ENCODE data around the gene HMOX2. TPM values are rescaled to one million over a fixed set of nuclear protein-coding genes. Genes with fewer than 3 reads are reported as not detected.

HMOX2 gene
- total and polyA plus RNA-seq, 2 donors (not counting 3 experiments of a cell fraction or from before 2014, with no cell fraction given), result 80.7 to 86.3 TPM

GRCh38 chr16:4533490-4533889, 57.3 kb downstream of the HMOX2 start:
- Histone ChIP-seq H3K27ac (ENCODE audit: insufficient read depth, low read depth, low read length) (no peak overlapping the region), H3K4me2 (ENCODE audit: insufficient read depth, low read length) (no peak overlapping the region), H3K4me3 (replicated peaks in 1 of 3; ENCODE audit: insufficient read depth in 1 of 3, low read depth in 1 of 3, low read length in 3 of 3) (no peak overlapping the region), H3K79me2 (ENCODE audit: control insufficient read depth, insufficient read depth, low read length) (no peaks in the 10 kb centered on the region), H3K27me3 (ENCODE audit: control insufficient read depth in 2 of 2, insufficient read depth in 2 of 2, low read length in 2 of 2) (no peaks in the 10 kb centered on the region), H3K36me3 (ENCODE audit: control insufficient read depth in 2 of 2, extremely low read depth in 1 of 2, insufficient read depth in 2 of 2, low read length in 2 of 2) (peaks cover 0 to 6% of the 10 kb centered on the region in 2 experiments), H3K4me1 (ENCODE audit: control insufficient read depth, extremely low read depth, insufficient read depth, low read length) (peaks cover 4% of the 10 kb centered on the region), H2AFZ (ENCODE audit: low read depth, low read length) (no peak overlapping the region), H4K20me1 (replicated peaks; ENCODE audit: control insufficient read depth, extremely low read depth, insufficient read depth, low read length) (no peaks in the 10 kb centered on the region), H3K9me3 (replicated peaks; ENCODE audit: control insufficient read depth, insufficient read depth, low read length) (no peaks in the 10 kb centered on the region), H3K9me1 (replicated peaks; ENCODE audit: control insufficient read depth, extremely low read depth, insufficient read depth, low read length) (no peaks in the 10 kb centered on the region), H3K9ac (replicated peaks; ENCODE audit: extremely low read depth, insufficient read depth, low read length) (no peak overlapping the region)
- FAIRE-seq, result no peak
- dilution Hi-C loops (cut with MboI; ENCODE audit: extremely low pct_ligation_motif_present, low sequenced_read_pairs), result no loop called here
- TF ChIP-seq MAX (IDR thresholded peaks at IDR 0.05; ENCODE audit: insufficient read depth, insufficient read length) (no peak), FOS (IDR thresholded peaks at IDR 0.05; ENCODE audit: borderline replicate concordance, insufficient read depth, low read length) (no peak), POLR2A (IDR thresholded peaks at IDR 0.05; ENCODE audit: low read depth, low read length) (no peak), GATA2 (IDR thresholded peaks at IDR 0.05; ENCODE audit: insufficient read depth, insufficient read length, low read depth, low read length) (no peak), MYC (IDR thresholded peaks at IDR 0.05; ENCODE audit: low read depth, low read length) (no peak), CTCF (IDR thresholded peaks at IDR 0.05; ENCODE audit: extremely low read depth in 1 of 2, insufficient read depth in 1 of 2, low read depth in 1 of 2, low read length in 2 of 2) (no peak), JUN (IDR thresholded peaks at IDR 0.05; ENCODE audit: borderline replicate concordance, insufficient read depth, insufficient read length, low read depth) (no peak), EZH2 (IDR thresholded peaks at IDR 0.05; ENCODE audit: borderline replicate concordance, low read depth, low read length, severe bottlenecking) (no peak), POLR2AphosphoS5 (IDR thresholded peaks at IDR 0.05; ENCODE audit: insufficient read depth, low read depth, low read length) (no peak)
- ChIA-PET POLR2A (no interaction called here), CTCF (interaction anchor here (1.0 kb wide), 1 partner anchor 15 kb away, joined by 5 read pairs; no protein-coding TSS in a partner anchor)
- DNase-seq (ENCODE audit: low read depth, low spot score), result no peak
- intact Hi-C loops (cut with micrococcal nuclease), result no loop called here
- no TSS peak for BruUV-seq (replicated peaks)

Data from endothelial cell of umbilical vein (primary cell).